PC-3 (cell line): ENCODE results near the gene PCARE. TPM values are rescaled to one million over a fixed set of nuclear protein-coding genes. Genes with fewer than 3 reads are reported as not detected.
A peak's percentile ranks its signal among the peaks of the same experiment; 100 is the strongest.

Experiments
- ATAC-seq: fragments of 200-7000 bp; cut with Tn5 transposase; 2 replicates; pipeline ENCODE4 v1.9.1; 2020; ENCODE audit warnings: mild to moderate bottlenecking, moderate library complexity
- BruUV-seq: library from RNA; stranded (reverse); fragments of 400-500 nt; replicated peaks from 2 replicates; lab custom pipeline; 2021; lab: Mats Ljungman, UMichigan
- CTCF ChIA-PET: fragments of 300-600 bp; sonication (Branson Sonifier 250); formaldehyde crosslinking; loops from one replicate; lab custom pipeline; 2022; ENCODE audit warnings: antibody characterized with exemption; lab: Charles Lee
- POLR2A ChIA-PET: fragments of 300-600 bp; sonication (Branson Sonifier 250); formaldehyde crosslinking; loops from one replicate; lab custom pipeline; 2022; ENCODE audit warnings: antibody characterized with exemption; ENCODE audit not compliant: unreplicated experiment; lab: Charles Lee
- DNase-seq: peaks from one replicate; pipeline ENCODE4 v3.0.0-alpha.2; 2015
- H2AFZ ChIP-seq: fragments of 300-600 bp; sonication (generic); 2 replicates; pipeline ENCODE4 v1.6.0; 2016; ENCODE audit warnings: antibody characterized with exemption, low read length
- H3F3A ChIP-seq: fragments of 300-600 bp; sonication (generic); one replicate; pipeline ENCODE4 v1.6.0; 2017; ENCODE audit warnings: antibody characterized with exemption, low read length, control low read depth, mild to moderate bottlenecking; ENCODE audit not compliant: unreplicated experiment
- H3K27ac ChIP-seq: fragments of 300-600 bp; sonication (generic); 2 replicates; pipeline ENCODE4 v1.5.1; 2016; ENCODE audit warnings: mild to moderate bottlenecking, low read length
- H3K27me3 ChIP-seq: fragments of 300-600 bp; sonication (generic); 2 replicates; pipeline ENCODE4 v1.6.1; 2016; ENCODE audit warnings: low read length, mixed read lengths
- H3K36me3 ChIP-seq: fragments of 300-600 bp; sonication (generic); 2 replicates; pipeline ENCODE4 v1.6.1; 2016; ENCODE audit warnings: low read depth, mixed run types, low read length, mixed read lengths
- H3K4me1 ChIP-seq: fragments of 300-600 bp; sonication (generic); 2 replicates; pipeline ENCODE4 v1.5.1; 2016; ENCODE audit warnings: low read length; ENCODE audit not compliant: insufficient read depth
- H3K4me2 ChIP-seq: fragments of 300-600 bp; sonication (generic); 2 replicates; pipeline ENCODE4 v1.6.0; 2016; ENCODE audit warnings: low read length
- H3K4me3 ChIP-seq: fragments of 300-600 bp; sonication (generic); 2 replicates; pipeline ENCODE4 v1.5.1; 2016; ENCODE audit warnings: mild to moderate bottlenecking, low read length, mixed read lengths
- H3K79me2 ChIP-seq: fragments of 300-600 bp; sonication (generic); 2 replicates; pipeline ENCODE4 v1.6.1; 2017; ENCODE audit warnings: low read length, mixed read lengths
- H3K9ac ChIP-seq: fragments of 300-600 bp; sonication (generic); 2 replicates; pipeline ENCODE4 v1.6.0; 2016; ENCODE audit warnings: mild to moderate bottlenecking, low read length
- H3K9me2 ChIP-seq: fragments of 300-600 bp; sonication (generic); replicated peaks from 2 replicates; pipeline ENCODE4 v1.6.1; 2016; ENCODE audit warnings: mixed run types, low read length, mixed read lengths
- H3K9me3 ChIP-seq: fragments of 300-600 bp; sonication (generic); 2 replicates; pipeline ENCODE4 v1.6.1; 2016; ENCODE audit warnings: low read length, mixed read lengths
- H4K20me1 ChIP-seq: fragments of 300-600 bp; sonication (generic); 2 replicates; pipeline ENCODE4 v1.6.1; 2016; ENCODE audit warnings: low read length, mixed read lengths
- CTCF ChIP-seq: fragments of 300-600 bp; sonication (generic); conservative IDR thresholded peaks from 2 replicates; pipeline ENCODE4 v1.5.1; 2017; ENCODE audit warnings: antibody characterized with exemption, low read depth, mild to moderate bottlenecking, low read length
- EZH2 ChIP-seq: fragments of 300-600 bp; sonication (generic); IDR thresholded peaks from one replicate; pipeline ENCODE4 v1.6.1; 2017; ENCODE audit warnings: antibody characterized with exemption, mild to moderate bottlenecking, low read length; ENCODE audit not compliant: unreplicated experiment
- EZH2phosphoT487 ChIP-seq: fragments of 300-600 bp; sonication (generic); IDR thresholded peaks from 2 replicates; pipeline ENCODE4 v1.6.1; 2018; ENCODE audit warnings: mild to moderate bottlenecking, antibody characterized with exemption, low read length, borderline replicate concordance
- intact Hi-C: fragments of 100-400 bp; cut with micrococcal nuclease; formaldehyde crosslinking; loops from 2 replicates; pipeline ENCODE4 v1.9.0; 2023
- total RNA-seq: library from RNA; depleted of rRNA; stranded (reverse); fragments of >200 nt; gene quantifications from 2 replicates; pipeline ENCODE4 v1.2.3, GENCODE V29; 2014

PCARE gene
- total RNA-seq, 1 experiment from 2014 or later: not detected

- Histone ChIP-seq H3F3A (no peaks in the 10 kb centered on the region), H3K9ac (no peak overlapping the region), H3K79me2 (no peaks in the 10 kb centered on the region), H3K4me2 (no peak overlapping the region), H3K36me3 (no peaks in the 10 kb centered on the region), H4K20me1 (no peaks in the 10 kb centered on the region), H3K9me2 (no peaks in the 10 kb centered on the region), H3K9me3 (no peaks in the 10 kb centered on the region), H3K4me1 (peaks cover 28% of the 10 kb centered on the region), H3K27me3 (no peaks in the 10 kb centered on the region), H2AFZ (no peak overlapping the region), H3K4me3 (no peak overlapping the region), H3K27ac (0 out of 2 replicates have a peak overlapping the region, but pooled peaks have one; percentile 4)
- TF ChIP-seq CTCF: no peak
- DNase-seq (no peak), ATAC-seq (no peak)
- POLR2A ChIA-PET: interaction anchor here (0.5 kb wide), 1 partner anchor 81 kb away, joined by 3 read pairs; no protein-coding TSS in a partner anchor
- CTCF ChIA-PET: no interaction called here
- BruUV-seq: no TSS peak
- intact Hi-C loops: no loop called here
Observed at GRCh38 chr2:29106256-29106655, 31.9 kb upstream of the PCARE start.

- no peak overlapping the region for H2AFZ ChIP-seq
- no peak for ATAC-seq
- no peak overlapping the region for H3K4me2 ChIP-seq
- no peaks in the 10 kb centered on the region for H3K79me2 ChIP-seq
- no peak overlapping the region for H3K27ac ChIP-seq
- H3K4me3 ChIP-seq: no peak overlapping the region
- ChIA-PET CTCF (no interaction called here), POLR2A (no interaction called here)
- H3K9ac ChIP-seq: no peak overlapping the region
- no peaks in the 10 kb centered on the region for H3F3A ChIP-seq
- TF ChIP-seq EZH2: no peak
- no peak for TF ChIP-seq CTCF
- no peak for TF ChIP-seq EZH2phosphoT487
- no peak for DNase-seq
- H3K27me3 ChIP-seq: no peaks in the 10 kb centered on the region
- H3K4me1 ChIP-seq: peaks cover 20% of the 10 kb centered on the region
- intact Hi-C loops: no loop called here
- no peaks in the 10 kb centered on the region for H3K36me3 ChIP-seq
- no TSS peak for BruUV-seq
- H4K20me1 ChIP-seq: no peaks in the 10 kb centered on the region
- H3K9me3 ChIP-seq: no peaks in the 10 kb centered on the region
- no peaks in the 10 kb centered on the region for H3K9me2 ChIP-seq
Observed at GRCh38 chr2:29105375-29105774, 31.1 kb upstream of the PCARE start.

GRCh38 chr2:29104688-29105087 lies 30.4 kb upstream of the PCARE start:
- TF ChIP-seq EZH2 (no peak), EZH2phosphoT487 (no peak), CTCF (no peak)
- no peaks in the 10 kb centered on the region for H3K9me2 ChIP-seq
- H3K4me2 ChIP-seq: no peak overlapping the region
- CTCF ChIA-PET: no interaction called here
- peaks cover 20% of the 10 kb centered on the region for H3K4me1 ChIP-seq
- H3K36me3 ChIP-seq: no peaks in the 10 kb centered on the region
- H3K9ac ChIP-seq: no peak overlapping the region
- no peak overlapping the region for H2AFZ ChIP-seq
- no peak overlapping the region for H3K4me3 ChIP-seq
- no peaks in the 10 kb centered on the region for H4K20me1 ChIP-seq
- no peaks in the 10 kb centered on the region for H3K79me2 ChIP-seq
- POLR2A ChIA-PET: no interaction called here
- H3K27me3 ChIP-seq: no peaks in the 10 kb centered on the region
- ATAC-seq (no peak), DNase-seq (no peak)
- BruUV-seq: no TSS peak
- H3K27ac ChIP-seq: no peak overlapping the region
- H3F3A ChIP-seq: no peaks in the 10 kb centered on the region
- intact Hi-C loops: no loop called here
- H3K9me3 ChIP-seq: no peaks in the 10 kb centered on the region
